ENCODE measurements around the gene SLC6A4.
A peak's percentile ranks its signal among the peaks of the same experiment; 100 is the strongest.

SLC6A4 gene

GRCh38 chr17:30235386-30236296 is at the start of gene SLC6A4:
Gene SLC6A4 (minus strand): TSS chr17:30235697. CDS start chr17:30221958, 13,739 bp downstream.
- peak; percentile 76 for DNase-seq (ENCODE audit: low read depth, low spot score)

- DNase-seq (ENCODE audit: low read depth, low spot score): no peak
Observed at GRCh38 chr17:30279156-30279555, 43.7 kb upstream of the SLC6A4 start.

GRCh38 chr17:30278032-30278431 is 42.5 kb upstream of the SLC6A4 start:
- no peak for DNase-seq (ENCODE audit: low read depth, low spot score)

- no peak for DNase-seq (ENCODE audit: low read depth, low spot score)
Observed at GRCh38 chr17:30275911-30276310, 40.4 kb upstream of the SLC6A4 start.

- no peak for DNase-seq (ENCODE audit: low read depth, low spot score)
Observed at GRCh38 chr17:30274887-30275286, 39.4 kb upstream of the SLC6A4 start.

- no peak for DNase-seq (ENCODE audit: low read depth, low spot score)
Observed at GRCh38 chr17:30273373-30273772, 37.9 kb upstream of the SLC6A4 start.

GRCh38 chr17:30271102-30271501 is 35.6 kb upstream of the SLC6A4 start:
- no peak for DNase-seq (ENCODE audit: low read depth, low spot score)

- DNase-seq (ENCODE audit: low read depth, low spot score): no peak
Observed at GRCh38 chr17:30267625-30268024, 32.1 kb upstream of the SLC6A4 start.

- no peak for DNase-seq (ENCODE audit: low read depth, low spot score)
Observed at GRCh38 chr17:30263552-30264333, 28.2 kb upstream of the SLC6A4 start.

- no peak for DNase-seq (ENCODE audit: low read depth, low spot score)
Observed at GRCh38 chr17:30256756-30257506, 21.4 kb upstream of the SLC6A4 start.

GRCh38 chr17:30254150-30254549 is 18.7 kb upstream of the SLC6A4 start:
- DNase-seq (ENCODE audit: low read depth, low spot score): no peak

GRCh38 chr17:30253312-30253711 is 17.8 kb upstream of the SLC6A4 start:
- DNase-seq (ENCODE audit: low read depth, low spot score): peak; percentile 45

- DNase-seq (ENCODE audit: low read depth, low spot score): no peak
Observed at GRCh38 chr17:30251931-30252330, 16.4 kb upstream of the SLC6A4 start.

GRCh38 chr17:30249460-30249859 is 14.0 kb upstream of the SLC6A4 start:
- no peak for DNase-seq (ENCODE audit: low read depth, low spot score)

- DNase-seq (ENCODE audit: low read depth, low spot score): no peak
Observed at GRCh38 chr17:30248786-30249185, 13.3 kb upstream of the SLC6A4 start.

- DNase-seq (ENCODE audit: low read depth, low spot score): no peak
Observed at GRCh38 chr17:30246460-30246859, 11.0 kb upstream of the SLC6A4 start.

GRCh38 chr17:30244853-30245385 is 9.4 kb upstream of the SLC6A4 start:
- no peak for DNase-seq (ENCODE audit: low read depth, low spot score)

- DNase-seq (ENCODE audit: low read depth, low spot score): no peak
Observed at GRCh38 chr17:30243568-30243967, 8.1 kb upstream of the SLC6A4 start.

GRCh38 chr17:30243002-30243401 is 7.5 kb upstream of the SLC6A4 start:
- no peak for DNase-seq (ENCODE audit: low read depth, low spot score)

GRCh38 chr17:30241051-30241450 is 5.6 kb upstream of the SLC6A4 start:
- DNase-seq (ENCODE audit: low read depth, low spot score): no peak

GRCh38 chr17:30240177-30240576 is 4.7 kb upstream of the SLC6A4 start:
- DNase-seq (ENCODE audit: low read depth, low spot score): no peak

- no peak for DNase-seq (ENCODE audit: low read depth, low spot score)
Observed at GRCh38 chr17:30239089-30239462, 3.6 kb upstream of the SLC6A4 start.
